Bronchial epithelial cell (primary cell): ENCODE results near the gene CREBL2. TPM values are rescaled to one million over a fixed set of nuclear protein-coding genes. Genes with fewer than 3 reads are reported as not detected.
"Not testable (repeated sequence)": the region's sequence is repeated elsewhere in the genome, so short reads cannot be mapped to it uniquely, and the experiment has no call there.

Source experiments
- DNase-seq: peaks from one replicate; pipeline ENCODE4 v3.0.0-alpha.2; 2010; ENCODE audit warnings: low read depth
- FAIRE-seq: peaks from 2 replicates; lab custom pipeline; 2011; peaks lifted over from hg19 to GRCh38; lab: Jason Lieb, UNC
- H3K27me3 ChIP-seq: 2 replicates; pipeline ENCODE4 v1.5.1; 2011; ENCODE audit warnings: low read length; ENCODE audit not compliant: control insufficient read depth, insufficient read depth
- H3K36me3 ChIP-seq: 2 replicates; pipeline ENCODE4 v1.5.1; 2011; ENCODE audit warnings: low read length; ENCODE audit not compliant: control insufficient read depth, insufficient read depth
- H3K4me3 ChIP-seq: 2 replicates; pipeline ENCODE4 v1.5.1; 2011; ENCODE audit warnings: mild to moderate bottlenecking, low read depth, low read length, control low read depth
- CTCF ChIP-seq: IDR thresholded peaks from 2 replicates; pipeline ENCODE4 v1.5.1; 2011; ENCODE audit warnings: mild to moderate bottlenecking, moderate library complexity, low read length, control low read depth, inconsistent platforms; ENCODE audit not compliant: insufficient read depth, severe bottlenecking
- total RNA-seq: library from RNA; depleted of rRNA; stranded (reverse); fragments of >200 nt; gene quantifications from 2 replicates; pipeline ENCODE4 v1.2.1, GENCODE V29; 2014

Gene CREBL2
- total RNA-seq, 1 donor from 2014 or later, result 17.9 TPM

- Histone ChIP-seq H3K36me3 (no peaks in the 10 kb centered on the region), H3K27me3 (no peaks in the 10 kb centered on the region), H3K4me3 (no peak overlapping the region)
- DNase-seq (no peak), FAIRE-seq (no peak)
- no peak for TF ChIP-seq CTCF
Measured at GRCh38 chr12:12616512-12617310, 5.0 kb downstream of the CREBL2 start.

GRCh38 chr12:12618064-12618463 lies 6.4 kb downstream of the CREBL2 start:
- H3K36me3 ChIP-seq, H3K4me3 ChIP-seq, FAIRE-seq, H3K27me3 ChIP-seq, DNase-seq: not testable (repeated sequence)

GRCh38 chr12:12620730-12621315 lies 9.1 kb downstream of the CREBL2 start:
- FAIRE-seq (no peak), DNase-seq (no peak)
- no peak for TF ChIP-seq CTCF
- H3K4me3 ChIP-seq, result no peak overlapping the region
- H3K27me3 ChIP-seq, result no peaks in the 10 kb centered on the region
- no peaks in the 10 kb centered on the region for H3K36me3 ChIP-seq

GRCh38 chr12:12622418-12622817 lies 10.7 kb downstream of the CREBL2 start:
- no peak for TF ChIP-seq CTCF
- DNase-seq (no peak), FAIRE-seq (no peak)
- H3K4me3 ChIP-seq, result no peak overlapping the region
- H3K36me3 ChIP-seq, result no peaks in the 10 kb centered on the region
- no peaks in the 10 kb centered on the region for H3K27me3 ChIP-seq

GRCh38 chr12:12624498-12624992 lies 12.9 kb downstream of the CREBL2 start:
- no peak overlapping the region for H3K4me3 ChIP-seq
- FAIRE-seq (no peak), DNase-seq (no peak)
- no peaks in the 10 kb centered on the region for H3K27me3 ChIP-seq
- no peak for TF ChIP-seq CTCF
- H3K36me3 ChIP-seq, result no peaks in the 10 kb centered on the region

- H3K36me3 ChIP-seq, result no peaks in the 10 kb centered on the region
- no peak for DNase-seq
- no peak overlapping the region for H3K4me3 ChIP-seq
- no peak for FAIRE-seq
- H3K27me3 ChIP-seq, result no peaks in the 10 kb centered on the region
- TF ChIP-seq CTCF, result no peak
Measured at GRCh38 chr12:12626471-12626870, 14.8 kb downstream of the CREBL2 start.
